GM21528 (cell line): ENCODE data around the gene BARX1.

Source experiments
- ATAC-seq: cut with Tn5 transposase; IDR thresholded peaks from one replicate; pipeline ENCODE4 v1.9.1; 2021; ENCODE audit warnings: mild to moderate bottlenecking, moderate library complexity; ENCODE audit not compliant: unreplicated experiment, low FRiP score

The BARX1 gene

GRCh38 chr9:93929231-93929630, 25.9 kb downstream of the BARX1 start:
- no peak for ATAC-seq

- no peak for ATAC-seq
Measured at GRCh38 chr9:93922535-93922934, 32.6 kb downstream of the BARX1 start.

- ATAC-seq: no peak
Measured at GRCh38 chr9:93920131-93920800, 34.9 kb downstream of the BARX1 start.

GRCh38 chr9:93918061-93918460, 37.1 kb downstream of the BARX1 start:
- no peak for ATAC-seq

DNA sequence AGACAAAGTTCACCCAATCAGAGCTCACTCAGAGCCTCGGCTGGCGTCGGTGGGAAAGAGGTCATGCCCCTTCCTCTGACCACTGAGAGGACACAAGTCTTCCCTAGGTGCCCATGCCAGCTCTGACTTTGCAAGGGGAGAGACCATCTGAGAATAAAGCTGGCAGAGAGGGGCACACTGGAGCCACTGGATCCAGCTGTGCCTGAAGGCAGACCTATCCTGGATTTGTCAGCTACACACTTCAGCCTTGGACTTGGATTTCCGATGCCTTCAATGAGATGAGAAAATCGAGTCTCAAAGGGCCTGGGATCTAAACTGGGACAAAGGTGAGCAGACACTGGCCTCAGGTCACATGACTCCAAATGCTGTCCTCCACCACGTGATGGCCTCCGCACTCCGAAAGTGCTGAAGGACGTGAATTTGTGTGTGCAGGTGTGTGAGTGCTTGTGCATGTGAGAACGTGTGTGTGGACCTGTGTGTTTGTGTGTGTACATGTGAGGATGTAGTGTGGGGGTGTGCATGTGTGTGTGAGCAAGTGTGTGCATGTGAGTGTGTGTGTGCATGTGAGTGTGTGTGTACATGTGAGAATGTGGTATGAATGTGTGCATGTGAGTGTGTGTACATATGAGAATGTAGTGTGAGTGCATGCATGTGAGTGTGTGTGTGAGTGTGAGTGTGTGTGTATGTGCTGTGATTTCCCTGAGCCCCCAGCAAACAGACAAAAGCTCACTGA, 37.9 kb downstream of the BARX1 start:
- no peak for ATAC-seq

DNA sequence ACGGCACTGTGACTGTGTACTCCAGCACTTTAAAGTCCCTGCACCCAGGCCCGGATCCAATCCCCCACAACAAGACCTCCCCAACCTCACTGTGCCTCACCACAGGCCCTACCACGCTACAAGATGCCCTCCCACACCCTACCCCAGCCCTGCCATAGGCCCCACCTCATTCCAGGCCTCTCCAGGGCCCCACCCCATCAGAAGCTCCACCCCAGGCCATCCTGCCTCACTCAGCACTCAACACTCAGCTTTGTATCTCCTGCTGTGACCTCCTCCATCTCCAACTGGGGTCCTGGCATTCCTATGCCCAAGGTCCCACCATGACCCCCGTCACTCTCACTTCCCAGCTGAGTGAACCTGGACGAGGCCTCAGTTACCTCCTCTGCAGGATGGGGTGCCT, 38.8 kb downstream of the BARX1 start:
- no peak for ATAC-seq

DNA sequence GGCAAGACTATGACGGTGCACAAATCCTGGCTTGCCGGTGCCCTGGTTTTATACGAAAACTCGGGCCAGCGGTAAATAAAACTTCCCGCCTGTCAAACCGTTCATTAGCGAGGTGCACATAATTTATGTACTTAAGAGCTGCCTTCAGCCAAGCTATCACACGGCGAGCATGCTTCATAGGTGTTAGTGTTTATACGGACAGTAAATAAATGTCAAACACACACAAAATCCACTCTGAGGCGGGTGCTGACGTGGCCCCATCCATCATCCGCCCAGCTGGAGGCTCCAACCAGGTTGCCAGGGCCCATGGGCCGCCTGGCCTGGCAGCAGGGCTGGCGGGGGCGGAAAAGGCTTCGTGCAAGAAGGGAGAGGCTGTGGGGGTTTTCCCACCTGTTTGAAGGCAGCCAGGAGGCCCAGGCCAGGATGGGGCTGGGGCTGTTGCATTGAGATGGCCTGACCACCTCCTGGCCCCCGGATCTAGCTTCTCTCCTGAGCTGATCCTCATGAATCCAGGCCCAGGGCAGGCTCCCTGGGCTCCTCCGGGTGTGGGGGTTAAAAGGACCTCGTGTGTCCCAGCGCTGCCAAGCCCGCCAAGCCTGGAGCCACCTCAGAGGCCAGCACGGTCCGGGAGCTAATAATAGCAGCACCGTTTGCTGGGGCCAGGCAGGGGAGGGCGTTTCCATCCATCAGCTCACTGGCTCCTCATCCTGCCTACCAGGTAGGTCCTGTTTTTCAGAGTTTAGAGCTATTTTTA, 43.2 kb downstream of the BARX1 start:
- no peak for ATAC-seq

- no peak for ATAC-seq
Measured at GRCh38 chr9:93911136-93911745, 43.9 kb downstream of the BARX1 start.

DNA sequence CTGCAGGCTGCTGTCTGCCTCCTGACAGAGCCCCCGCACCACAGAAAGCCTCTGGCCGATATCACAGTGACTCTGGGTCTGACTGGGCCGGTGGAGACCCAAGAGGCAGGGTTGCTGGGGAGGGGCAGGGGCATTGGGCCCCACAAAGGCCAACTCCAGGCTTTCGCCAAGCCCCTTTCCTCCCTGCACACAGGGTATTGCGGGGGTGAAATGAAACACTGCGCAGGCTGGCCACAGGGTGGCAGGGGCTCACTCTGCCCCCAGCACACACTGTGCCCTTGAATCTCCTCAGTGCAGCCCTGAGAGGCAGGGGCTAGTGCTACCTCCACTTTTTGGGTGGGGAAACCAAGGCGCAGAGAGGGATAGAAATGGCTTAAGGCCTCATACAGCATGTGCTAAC, 44.6 kb downstream of the BARX1 start:
- no peak for ATAC-seq

GRCh38 chr9:93910196-93910595, 45.0 kb downstream of the BARX1 start:
- ATAC-seq: no peak

DNA sequence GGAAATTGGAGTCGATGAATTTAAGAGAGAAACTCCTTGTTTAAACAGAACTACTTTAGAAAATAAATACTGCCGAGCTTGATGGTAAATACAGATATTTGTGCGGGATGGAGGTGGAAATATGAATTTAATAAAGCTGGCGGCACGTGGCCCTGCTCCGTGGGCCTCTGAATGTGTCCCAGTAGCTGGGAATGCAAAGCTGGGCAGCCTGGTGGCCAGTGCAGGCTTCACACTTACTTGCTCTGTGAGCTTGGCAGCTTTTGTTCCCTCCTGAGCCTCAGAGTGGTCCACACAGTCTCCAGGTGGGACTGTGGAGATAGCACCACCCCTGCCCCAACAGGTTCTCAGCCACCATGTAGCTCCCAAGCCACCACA, 45.9 kb downstream of the BARX1 start:
- ATAC-seq: no peak

GRCh38 chr9:93908591-93909241, 46.4 kb downstream of the BARX1 start:
- ATAC-seq: no peak

DNA sequence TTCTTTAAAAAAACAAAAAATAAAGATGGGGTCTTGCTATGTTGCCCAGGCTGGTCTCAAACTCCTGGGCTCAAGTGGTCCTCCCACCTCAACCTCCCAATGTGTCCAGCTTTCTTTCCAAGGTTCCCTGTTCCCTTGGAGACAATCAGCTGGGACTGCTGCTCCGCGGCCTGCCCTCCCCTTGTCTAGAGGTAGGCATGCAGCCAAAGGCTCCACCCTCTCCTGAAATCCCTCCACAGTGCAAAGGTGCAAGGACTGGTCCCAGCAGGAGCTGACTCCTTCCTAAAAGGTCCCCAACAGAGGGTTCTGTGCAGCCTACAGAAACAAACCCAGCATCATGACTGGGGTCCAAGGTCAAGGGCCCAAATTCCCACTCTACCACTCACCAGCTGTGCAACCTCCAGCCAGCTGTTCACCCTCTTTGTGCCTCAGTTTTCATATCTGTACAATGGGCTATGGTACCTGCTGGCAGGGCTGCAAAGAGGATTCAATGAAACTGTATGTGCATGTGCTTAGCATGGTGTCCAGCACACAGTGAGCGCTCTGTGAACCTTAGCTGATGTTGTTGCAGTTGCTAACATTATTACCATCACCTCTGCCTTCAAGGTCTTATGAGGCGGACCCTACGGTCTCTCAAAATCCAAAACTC, 47.5 kb downstream of the BARX1 start:
- ATAC-seq: no peak

GRCh38 chr9:93906195-93906880, 48.8 kb downstream of the BARX1 start:
- ATAC-seq: no peak

GRCh38 chr9:93905473-93906133, 49.6 kb downstream of the BARX1 start:
- no peak for ATAC-seq

DNA sequence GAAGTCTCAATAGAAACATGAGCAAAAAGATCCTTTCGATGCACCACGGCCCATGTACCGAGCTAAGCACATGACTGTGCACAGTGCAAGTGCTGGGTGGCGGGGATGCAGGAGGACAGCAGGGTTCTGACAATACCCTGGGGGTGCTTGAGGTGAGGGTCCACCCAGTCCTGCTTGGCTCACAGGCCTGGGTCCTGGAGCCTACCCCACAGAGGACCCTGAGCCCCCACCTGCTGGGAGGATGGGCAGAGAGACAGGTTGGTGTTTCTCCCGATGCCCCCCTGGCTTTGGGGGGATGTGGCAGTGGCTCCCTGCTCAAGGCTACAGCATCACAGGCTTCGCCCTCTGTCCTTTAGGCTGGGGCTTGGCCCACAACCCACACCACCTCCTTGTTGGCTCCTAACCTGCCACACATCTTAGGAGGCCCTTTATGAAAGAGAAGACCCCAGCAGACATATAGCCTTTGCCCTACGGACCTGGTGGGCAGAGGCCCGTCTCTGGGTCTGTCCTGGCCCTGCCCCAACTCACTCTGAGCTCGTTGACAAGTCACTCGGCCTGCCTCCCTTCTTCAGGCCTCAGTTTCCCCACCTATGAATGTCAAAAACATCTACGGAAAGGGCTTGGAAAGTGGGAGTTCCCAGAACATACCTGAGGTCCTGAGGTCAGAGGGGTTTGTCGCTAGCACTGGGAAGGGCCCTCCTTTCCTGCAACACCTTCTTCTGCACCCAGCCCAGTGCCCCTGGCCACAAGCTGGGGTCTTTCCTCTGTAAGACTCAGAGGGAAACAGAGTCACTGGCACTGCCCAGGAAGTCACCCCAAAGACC, 50.3 kb downstream of the BARX1 start:
- no peak for ATAC-seq

DNA sequence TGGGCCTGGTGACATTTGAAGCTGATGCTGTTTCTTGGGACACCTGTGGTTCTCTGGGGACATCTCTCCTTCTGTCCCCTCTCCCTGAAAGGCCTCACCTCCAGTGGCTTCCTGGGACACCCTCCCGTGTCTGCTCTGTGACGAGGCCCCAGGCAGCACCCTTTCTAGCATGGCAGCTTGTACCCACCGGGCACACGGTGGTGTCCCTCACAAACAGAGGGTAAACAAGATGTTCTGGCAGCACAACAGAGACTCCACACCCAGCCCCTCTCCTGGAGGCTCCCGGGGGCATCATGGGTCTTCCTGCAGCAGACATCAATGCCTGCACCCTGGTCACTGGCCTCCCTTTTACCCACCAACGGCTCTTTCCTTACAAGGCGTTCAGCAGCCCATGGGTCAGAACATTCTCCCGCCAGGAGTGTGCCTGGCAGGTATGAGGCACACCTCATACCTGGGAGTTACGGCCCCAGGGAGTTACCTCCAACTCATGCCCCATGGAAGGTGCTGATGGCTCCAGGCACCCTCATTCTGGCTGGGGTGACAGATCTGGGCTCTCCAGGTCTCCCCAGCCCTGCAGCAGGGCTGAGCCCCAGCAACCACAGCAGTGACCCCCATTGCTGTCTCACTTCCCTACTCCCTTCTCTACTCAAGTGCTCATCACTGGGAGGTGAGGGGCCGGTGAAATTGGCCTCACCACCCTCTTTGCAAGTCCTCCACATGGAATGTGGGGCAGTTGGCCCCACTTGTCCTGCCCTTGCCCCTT, 51.1 kb downstream of the BARX1 start:
- ATAC-seq: no peak
